ENCODE data around the gene CTNNBIP1.

Gene CTNNBIP1

DNA sequence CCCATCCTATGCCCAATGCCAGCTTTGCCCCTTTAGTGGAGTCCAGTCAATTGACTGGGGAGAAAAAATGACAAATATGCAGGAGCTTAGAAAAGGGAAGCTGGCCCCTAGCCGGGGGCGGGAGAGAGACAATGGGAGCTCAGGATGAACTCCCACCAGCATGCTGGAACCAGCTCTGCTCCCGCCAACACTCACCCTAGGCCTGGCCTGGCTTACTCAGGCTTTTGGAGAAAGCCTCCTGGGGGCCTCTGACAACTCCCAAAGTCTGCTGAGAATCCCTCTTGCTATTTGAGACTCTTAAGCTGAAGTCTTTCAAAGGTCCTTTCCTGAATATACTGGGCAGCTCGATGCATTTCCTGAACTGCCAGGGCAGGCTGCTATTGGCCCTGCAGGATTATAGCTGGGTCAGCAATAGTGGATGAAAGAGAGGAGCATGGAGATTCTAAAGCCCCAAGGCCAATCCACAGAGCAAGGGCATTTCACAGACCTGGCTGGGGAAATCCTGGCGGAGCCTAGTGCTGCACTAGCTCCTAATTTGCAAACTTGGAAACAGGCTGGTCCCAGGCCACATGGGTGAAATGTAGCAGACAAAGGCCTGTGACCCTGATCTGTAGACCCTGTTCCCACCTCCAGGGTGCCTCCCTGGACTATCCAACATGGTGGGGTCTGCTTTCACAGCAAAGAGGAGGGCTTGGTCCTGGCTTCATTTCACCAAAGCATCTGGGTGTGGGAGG lies 50.6 kb downstream of the CTNNBIP1 start:
- no peaks in the 10 kb centered on the region for H3K79me2 ChIP-seq
- no peak overlapping the region for H3K4me3 ChIP-seq (ENCODE audit: low read depth, low read length)
- no peak overlapping the region for H3K9ac ChIP-seq
- no peak overlapping the region for H3K27ac ChIP-seq
- no peaks in the 10 kb centered on the region for H3K4me1 ChIP-seq
- no peak overlapping the region for H3K4me2 ChIP-seq (ENCODE audit: low read length)
- H3K36me3 ChIP-seq (ENCODE audit: control insufficient read depth, insufficient read depth, low read length): no peaks in the 10 kb centered on the region
- no peaks in the 10 kb centered on the region for H3K27me3 ChIP-seq (ENCODE audit: control insufficient read depth, insufficient read depth, low read length)
- H3K9me3 ChIP-seq (ENCODE audit: control insufficient read depth, low read length): no peaks in the 10 kb centered on the region
- no peak for TF ChIP-seq CTCF (IDR thresholded peaks at IDR 0.05)
- H2AFZ ChIP-seq: no peak overlapping the region

DNA sequence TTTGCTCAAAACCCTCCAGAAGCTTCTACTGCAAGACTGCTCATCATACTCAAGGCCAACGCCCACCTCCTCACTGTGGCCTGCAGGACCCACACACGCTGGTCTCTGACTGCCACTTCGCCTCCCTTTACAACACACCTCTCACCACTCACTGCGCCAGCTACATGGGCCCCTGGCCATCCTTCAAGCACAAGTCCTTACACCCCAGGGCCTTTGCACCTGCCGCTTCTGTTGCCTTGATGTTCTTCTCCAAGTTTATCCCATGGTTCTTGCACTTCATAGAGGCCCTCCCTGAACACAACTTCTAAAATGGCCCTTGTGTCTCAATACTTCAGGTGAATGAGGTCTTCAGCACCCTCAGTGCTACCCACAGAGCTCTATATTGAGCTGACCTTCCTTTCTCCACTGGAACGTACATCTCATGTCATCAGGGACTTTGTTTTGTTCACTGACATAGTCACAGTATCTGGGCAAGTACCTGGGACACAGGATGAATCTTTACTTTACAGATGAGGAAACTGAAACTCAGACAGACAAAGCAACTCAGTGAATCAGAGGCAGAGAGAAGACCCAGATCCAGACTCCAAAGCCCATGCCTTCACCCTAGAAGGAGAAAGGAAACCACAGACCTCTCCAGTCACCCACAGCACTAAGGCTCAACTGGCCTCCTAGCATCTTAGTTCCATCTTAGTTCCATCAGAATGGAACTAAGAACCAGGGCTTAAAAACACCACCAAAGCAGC lies 51.6 kb downstream of the CTNNBIP1 start:
- no peak overlapping the region for H3K27ac ChIP-seq
- no peak overlapping the region for H3K4me2 ChIP-seq (ENCODE audit: low read length)
- no peak overlapping the region for H2AFZ ChIP-seq

GRCh38 chr1:9855186-9855585 lies 54.9 kb downstream of the CTNNBIP1 start:
- H3K36me3 ChIP-seq (ENCODE audit: control insufficient read depth, insufficient read depth, low read length): no peaks in the 10 kb centered on the region

More for the DNA sequence above, 51.6 kb downstream of the CTNNBIP1 start:
- no peaks in the 10 kb centered on the region for H3K36me3 ChIP-seq (ENCODE audit: control insufficient read depth, insufficient read depth, low read length)
- no peaks in the 10 kb centered on the region for H3K4me1 ChIP-seq
- no peaks in the 10 kb centered on the region for H3K27me3 ChIP-seq (ENCODE audit: control insufficient read depth, insufficient read depth, low read length)
- no peaks in the 10 kb centered on the region for H3K79me2 ChIP-seq
- H3K9me3 ChIP-seq (ENCODE audit: control insufficient read depth, low read length): no peaks in the 10 kb centered on the region
- H3K9ac ChIP-seq: no peak overlapping the region
- no peak for TF ChIP-seq CTCF (IDR thresholded peaks at IDR 0.05)
- H3K4me3 ChIP-seq (ENCODE audit: low read depth, low read length): no peak overlapping the region

DNA sequence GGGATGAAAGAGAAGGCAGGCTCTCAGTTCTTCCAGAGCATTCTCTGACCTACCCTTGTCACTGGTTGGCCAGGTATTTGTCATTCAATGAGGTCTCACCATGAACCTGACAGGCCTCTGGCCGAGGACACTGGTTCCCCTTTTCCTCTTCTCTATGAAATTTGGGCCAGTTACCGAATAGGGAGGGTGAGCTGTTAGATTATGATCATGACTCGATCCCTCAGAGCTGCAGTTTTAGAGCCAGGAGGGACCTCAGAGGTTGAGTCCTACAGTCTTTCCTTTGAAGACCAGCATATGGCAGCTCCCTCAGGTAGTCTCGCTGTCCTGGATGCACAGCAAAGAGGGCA lies 56.8 kb downstream of the CTNNBIP1 start:
- no peak for TF ChIP-seq CTCF (IDR thresholded peaks at IDR 0.05)
- H3K27me3 ChIP-seq (ENCODE audit: control insufficient read depth, insufficient read depth, low read length): no peaks in the 10 kb centered on the region
- no peak overlapping the region for H3K27ac ChIP-seq
- H3K79me2 ChIP-seq: no peaks in the 10 kb centered on the region
- H3K4me3 ChIP-seq (ENCODE audit: low read depth, low read length): no peak overlapping the region
- no peak overlapping the region for H2AFZ ChIP-seq
- no peaks in the 10 kb centered on the region for H3K4me1 ChIP-seq
- no peaks in the 10 kb centered on the region for H3K9me3 ChIP-seq (ENCODE audit: control insufficient read depth, low read length)
- H3K36me3 ChIP-seq (ENCODE audit: control insufficient read depth, insufficient read depth, low read length): no peaks in the 10 kb centered on the region
- H3K4me2 ChIP-seq (ENCODE audit: low read length): no peak overlapping the region
- H3K9ac ChIP-seq: no peak overlapping the region

More at GRCh38 chr1:9855186-9855585, 54.9 kb downstream of the CTNNBIP1 start:
- TF ChIP-seq CTCF (IDR thresholded peaks at IDR 0.05): no peak
- no peaks in the 10 kb centered on the region for H3K27me3 ChIP-seq (ENCODE audit: control insufficient read depth, insufficient read depth, low read length)
- H3K9me3 ChIP-seq (ENCODE audit: control insufficient read depth, low read length): no peaks in the 10 kb centered on the region
- H2AFZ ChIP-seq: no peak overlapping the region
- no peaks in the 10 kb centered on the region for H3K79me2 ChIP-seq
- no peak overlapping the region for H3K27ac ChIP-seq
- no peak overlapping the region for H3K4me2 ChIP-seq (ENCODE audit: low read length)
- H3K9ac ChIP-seq: no peak overlapping the region
- H3K4me1 ChIP-seq: no peaks in the 10 kb centered on the region
- no peak overlapping the region for H3K4me3 ChIP-seq (ENCODE audit: low read depth, low read length)
